H1 (cell line): ENCODE data around the gene ANKRD11. TPM values are rescaled to one million over a fixed set of nuclear protein-coding genes. Genes with fewer than 3 reads are reported as not detected.

ENCODE experiments used
- CTCF ChIA-PET: fragments of 300-600 bp; sonication (Branson Sonifier 250); formaldehyde crosslinking; loops from one replicate; lab custom pipeline; 2021; ENCODE audit not compliant: partially characterized antibody; lab: Charles Lee
- POLR2A ChIA-PET: fragments of 300-600 bp; sonication (Branson Sonifier 250); formaldehyde crosslinking; loops from one replicate; lab custom pipeline; 2021; ENCODE audit warnings: inconsistent platforms; ENCODE audit not compliant: partially characterized antibody; lab: Charles Lee
- DNase-seq, 2 experiments: peaks; one replicate each; pipeline versions ENCODE4 v3.0.0 to v3.0.0-alpha.2; 2010 to 2022; ENCODE audit warnings: low spot score in 2 of 2, low read depth in 1 of 2, mixed read lengths in 1 of 2
- FAIRE-seq: peaks from 2 replicates; lab custom pipeline; 2011; peaks lifted over from hg19 to GRCh38; lab: Jason Lieb, UNC
- H2AFZ ChIP-seq: 2 replicates; pipeline ENCODE4 v1.8.1; 2012; ENCODE audit warnings: low read length, inconsistent platforms
- H2AK5ac ChIP-seq: 2 replicates; pipeline ENCODE4 v1.6.1; 2013; ENCODE audit warnings: low read depth, low read length
- H2BK120ac ChIP-seq: replicated peaks from 2 replicates; pipeline ENCODE3; 2013; ENCODE audit warnings: low read depth, low read length, inconsistent platforms
- H2BK12ac ChIP-seq: 2 replicates; pipeline ENCODE4 v1.6.1; 2013; ENCODE audit warnings: low read depth, low read length
- H2BK15ac ChIP-seq: 2 replicates; pipeline ENCODE4 v1.6.1; 2013; ENCODE audit warnings: low read length
- H2BK20ac ChIP-seq: 2 replicates; pipeline ENCODE4 v1.6.1; 2013; ENCODE audit warnings: low read length
- H2BK5ac ChIP-seq: 2 replicates; pipeline ENCODE4 v1.6.1; 2013; ENCODE audit warnings: low read depth, low read length
- H3K14ac ChIP-seq: 2 replicates; pipeline ENCODE4 v1.6.1; 2013; ENCODE audit warnings: inconsistent platforms; ENCODE audit not compliant: insufficient read length
- H3K18ac ChIP-seq: 2 replicates; pipeline ENCODE4 v1.6.1; 2013; ENCODE audit warnings: low read length; ENCODE audit errors: extremely low read depth
- H3K23ac ChIP-seq: 2 replicates; pipeline ENCODE4 v1.6.1; 2013; ENCODE audit warnings: inconsistent platforms; ENCODE audit not compliant: insufficient read length
- H3K23me2 ChIP-seq: 2 replicates; pipeline ENCODE4 v1.6.1; 2013; ENCODE audit warnings: low read depth, low read length
- H3K27ac ChIP-seq: 2 replicates; pipeline ENCODE4 v1.6.1; 2011; ENCODE audit warnings: low read depth, low read length, inconsistent platforms
- H3K27me3 ChIP-seq, 4 experiments: replicated peaks in 1 of 4; 1 replicate in 1 of 4; 2 replicates in 3 of 4; pipeline versions ENCODE4 v1.6.1 to v1.8.1; 2011 to 2013; ENCODE audit warnings: low read length in 3 of 4, mild to moderate bottlenecking in 3 of 4, inconsistent platforms in 2 of 4, mixed read lengths in 2 of 4, moderate library complexity in 1 of 4; ENCODE audit not compliant: control insufficient read depth in 3 of 4, insufficient read depth in 3 of 4; ENCODE audit errors: extremely low read depth in 1 of 4
- H3K36me3 ChIP-seq, 4 experiments: 2 replicates each; pipeline versions ENCODE4 v1.6.1 to v1.8.1; 2011 to 2013; ENCODE audit warnings: mild to moderate bottlenecking in 4 of 4, low read length in 3 of 4, moderate library complexity in 2 of 4, control low read depth in 1 of 4, inconsistent platforms in 1 of 4; ENCODE audit not compliant: insufficient read depth in 4 of 4, control insufficient read depth in 2 of 4
- H3K4ac ChIP-seq: replicated peaks from 2 replicates; pipeline ENCODE3; 2013; ENCODE audit warnings: low read length, low read depth, mixed read lengths, inconsistent platforms; ENCODE audit not compliant: insufficient read length
- H3K4me1 ChIP-seq, 4 experiments: replicated peaks in 1 of 4; 1 replicate in 1 of 4; 2 replicates in 3 of 4; pipeline versions ENCODE4 v1.6.1 to v1.8.1; 2011 to 2013; ENCODE audit warnings: low read length in 3 of 4, inconsistent platforms in 2 of 4, mixed read lengths in 1 of 4; ENCODE audit not compliant: insufficient read depth in 4 of 4, control insufficient read depth in 3 of 4
- H3K4me2 ChIP-seq, 2 experiments: 2 replicates each; pipeline versions ENCODE4 v1.6.1 to v1.8.1; 2011 to 2013; ENCODE audit warnings: low read depth in 2 of 2, low read length in 2 of 2, control low read depth in 1 of 2, inconsistent platforms in 1 of 2, mild to moderate bottlenecking in 1 of 2; ENCODE audit not compliant: insufficient read depth in 1 of 2
- H3K4me3 ChIP-seq, 4 experiments: fragments of 200-600, 300-600 bp in 1 of 4; sonication (generic), shearing (Covaris generic), sonication (Bioruptor Twin) in 1 of 4; 2 replicates each; pipeline versions ENCODE4 v1.5.1 to v1.8.1; 2011 to 2016; ENCODE audit warnings: low read length in 4 of 4, low read depth in 3 of 4, control low read depth in 2 of 4, inconsistent platforms in 2 of 4, mild to moderate bottlenecking in 2 of 4, mixed read lengths in 1 of 4, moderate library complexity in 1 of 4; ENCODE audit not compliant: insufficient read depth in 2 of 4; ENCODE audit errors: extremely low read depth in 1 of 4
- H3K56ac ChIP-seq: replicated peaks from 2 replicates; pipeline ENCODE3; 2013; ENCODE audit warnings: low read depth, mild to moderate bottlenecking, mixed read lengths, low read length, inconsistent platforms; ENCODE audit not compliant: insufficient read length
- H3K79me1 ChIP-seq: 2 replicates; pipeline ENCODE4 v1.6.1; 2013; ENCODE audit warnings: low read depth, low read length, control low read depth
- H3K79me2 ChIP-seq, 2 experiments: 2 replicates each; pipeline versions ENCODE4 v1.6.1 to v1.8.1; 2012 to 2013; ENCODE audit warnings: low read length in 2 of 2, mild to moderate bottlenecking in 2 of 2, inconsistent platforms in 1 of 2; ENCODE audit not compliant: insufficient read depth in 2 of 2, control insufficient read depth in 1 of 2
- H3K9ac ChIP-seq, 4 experiments: replicated peaks in 1 of 4; 1 replicate in 1 of 4; 2 replicates in 3 of 4; pipeline versions ENCODE4 v1.6.1 to v1.8.1; 2011 to 2013; ENCODE audit warnings: low read depth in 3 of 4, low read length in 3 of 4, control low read depth in 2 of 4, mild to moderate bottlenecking in 2 of 4, moderate library complexity in 2 of 4, inconsistent platforms in 1 of 4; ENCODE audit errors: extremely low read depth in 1 of 4
- H3K9me3 ChIP-seq, 2 experiments: 2 replicates each; pipeline versions ENCODE4 v1.6.1 to v1.8.1; 2012 to 2013; ENCODE audit warnings: mild to moderate bottlenecking in 2 of 2, moderate library complexity in 2 of 2, control low read depth in 1 of 2, inconsistent platforms in 1 of 2, low read depth in 1 of 2, low read length in 1 of 2, mixed read lengths in 1 of 2; ENCODE audit not compliant: insufficient read depth in 2 of 2
- H4K20me1 ChIP-seq, 2 experiments: replicated peaks in 1 of 2; 2 replicates each; pipeline versions ENCODE3 to v1.8.1; 2011 to 2013; ENCODE audit warnings: inconsistent platforms in 2 of 2, low read length in 2 of 2, mild to moderate bottlenecking in 1 of 2; ENCODE audit not compliant: insufficient read depth in 2 of 2, control insufficient read depth in 1 of 2
- H4K5ac ChIP-seq: 2 replicates; pipeline ENCODE4 v1.6.1; 2013; ENCODE audit warnings: low read length, low read depth, mixed read lengths, inconsistent platforms; ENCODE audit not compliant: insufficient read length
- H4K8ac ChIP-seq: 2 replicates; pipeline ENCODE4 v1.8.0; 2013; ENCODE audit warnings: mild to moderate bottlenecking, moderate library complexity, low read length, inconsistent platforms; ENCODE audit not compliant: insufficient read depth; ENCODE audit errors: extremely low read depth
- H4K91ac ChIP-seq: replicated peaks from 2 replicates; pipeline ENCODE3; 2013; ENCODE audit warnings: low read length, mixed read lengths, inconsistent platforms; ENCODE audit not compliant: insufficient read length
- BCL11A ChIP-seq, 2 experiments: IDR thresholded peaks; one replicate each; pipeline ENCODE4 v1.6.1; 2011; ENCODE audit warnings: low read depth in 2 of 2, low read length in 2 of 2, mild to moderate bottlenecking in 2 of 2
- CBX5 ChIP-seq: fragments of 300-800, 300-1000 bp; sonication (generic); IDR thresholded peaks from 2 replicates; pipeline ENCODE4 v1.7.1; 2016; ENCODE audit warnings: antibody characterized with exemption, low read length, low read depth
- CHD1 ChIP-seq: IDR thresholded peaks from 2 replicates; pipeline ENCODE4 v1.6.1; 2012; ENCODE audit warnings: low read depth, low read length, improper control_type of control experiment
- CTCF ChIP-seq, 3 experiments: IDR thresholded peaks; 1 replicate in 2 of 3; 2 replicates in 1 of 3; pipeline versions ENCODE4 v1.5.1 to v1.6.1; 2011; ENCODE audit warnings: low read length in 3 of 3, mild to moderate bottlenecking in 3 of 3, inconsistent platforms in 2 of 3, low read depth in 1 of 3, moderate library complexity in 1 of 3; ENCODE audit not compliant: insufficient read depth in 1 of 3; ENCODE audit errors: control extremely low read depth in 1 of 3
- NANOG ChIP-seq: IDR thresholded peaks from 2 replicates; pipeline ENCODE4 v1.6.1; 2011; ENCODE audit warnings: low read length, low read depth, mild to moderate bottlenecking, inconsistent platforms; ENCODE audit not compliant: insufficient read depth, poor library complexity, severe bottlenecking
- PHF8 ChIP-seq: fragments of 200-600 bp; sonication (generic); conservative IDR thresholded peaks from 2 replicates; pipeline ENCODE4 v1.7.1; 2012; ENCODE audit warnings: low read depth, mild to moderate bottlenecking, inconsistent platforms, low read length, moderate library complexity
- SP4 ChIP-seq: IDR thresholded peaks from 2 replicates; pipeline ENCODE4 v1.6.1; 2012; ENCODE audit warnings: low read length, inconsistent platforms
- SUZ12 ChIP-seq: fragments of 200-600 bp; sonication (generic); IDR thresholded peaks from 2 replicates; pipeline ENCODE4 v1.6.1; 2012; ENCODE audit warnings: mild to moderate bottlenecking, inconsistent platforms, low read length, moderate library complexity, mixed read lengths
- WGBS, 2 experiments: shearing (Covaris generic) in 1 of 2; methylation state at CpG; one replicate each; pipeline versions ENCODE4 v1.1.6 to v1.1.7; 2013 to 2015; ENCODE audit warnings: low lambda C conversion rate in 2 of 2, mixed read lengths in 2 of 2, inconsistent platforms in 1 of 2, low coverage in 1 of 2, missing lambda C conversion rate in 1 of 2; ENCODE audit not compliant: insufficient replicate concordance in 2 of 2, insufficient coverage in 1 of 2, insufficient read length in 1 of 2; ENCODE audit errors: extremely low coverage in 1 of 2, missing lambda C conversion rate in 1 of 2; 5-methylcytosine and 5-hydroxymethylcytosine counted together
- polyA plus RNA-seq, 7 experiments: library from polyadenylated mRNA; depleted of rRNA in 3 of 7; stranded (reverse) in 5 of 7; unstranded in 2 of 7; fragments of >200 nt in 5 of 7; fragments of 200-250 nt in 2 of 7; gene quantifications; 1 replicate in 5 of 7; 2 replicates in 1 of 7; 4 replicates in 1 of 7; pipeline versions ENCODE4 v1.2.1 to v1.2.3, GENCODE V29; 2011 to 2013; ENCODE audit warnings: missing spikeins in 2 of 7, mixed read lengths in 2 of 7
- total RNA-seq: library from RNA; stranded (reverse); fragmentation: NEBNext Ultra II Directional; extraction: Animal tissue kit (Norgen Biotek cat#: 25700); gene quantifications from 2 replicates; pipeline ENCODE4 v1.2.1, GENCODE V29; 2021
- TF ChIP-seq, protein P1 (sequence below): IDR thresholded peaks from 2 replicates; pipeline ENCODE4 v1.6.1; 2012; ENCODE audit warnings: inconsistent platforms

Gene ANKRD11
- total and polyA plus RNA-seq, 2 of the 8 experiments (the other 6 are each of a cell fraction or from before 2014, with no cell fraction given), result 46.5 to 142 TPM

DNA sequence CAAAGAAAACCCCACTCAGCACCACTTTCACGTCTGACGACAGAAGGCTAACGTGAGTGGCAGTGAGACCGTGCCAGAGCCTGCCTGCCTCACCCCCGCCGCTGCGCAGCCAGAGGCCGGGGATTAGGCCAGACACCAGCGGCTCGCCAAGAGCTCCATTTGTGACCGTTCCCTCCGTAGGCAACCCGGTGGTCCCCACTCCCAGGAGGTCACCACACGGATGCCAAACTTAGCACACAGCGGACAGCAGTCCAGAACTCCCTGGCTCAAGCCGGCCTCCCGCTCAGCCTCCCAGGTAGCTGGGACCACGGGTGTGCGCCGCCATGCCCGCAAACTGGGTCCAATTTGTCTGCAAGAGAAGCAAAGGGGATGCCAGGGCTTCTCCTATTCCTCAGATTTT lies 104.6 kb downstream of the ANKRD11 start:
- no peaks in the 10 kb centered on the region for H3K27me3 ChIP-seq
- H4K91ac ChIP-seq, result no peak overlapping the region
- H2BK20ac ChIP-seq, result no peak overlapping the region
- no peak overlapping the region for H4K5ac ChIP-seq
- H3K9me3 ChIP-seq, result no peaks in the 10 kb centered on the region
- H3K14ac ChIP-seq, result no peak overlapping the region
- FAIRE-seq (no peak), DNase-seq (no peak)
- no peak overlapping the region for H3K4me2 ChIP-seq
- CTCF ChIA-PET, result interaction anchor here (1.6 kb wide), 1 partner anchor 25 kb away, joined by 5 read pairs; no protein-coding TSS in a partner anchor
- no peak overlapping the region for H2BK5ac ChIP-seq
- no peak overlapping the region for H4K8ac ChIP-seq
- no peak overlapping the region for H2AFZ ChIP-seq
- peaks cover 24% of the 10 kb centered on the region for H3K79me1 ChIP-seq
- no peak overlapping the region for H3K18ac ChIP-seq
- no peak overlapping the region for H3K23ac ChIP-seq
- H3K27ac ChIP-seq, result no peak overlapping the region
- no peak overlapping the region for H3K9ac ChIP-seq
- POLR2A ChIA-PET, result interaction anchor here (1.0 kb wide), 2 partner anchors 10 to 18 kb away, joined by 3 read pairs; no protein-coding TSS in a partner anchor
- no peaks in the 10 kb centered on the region for H3K36me3 ChIP-seq
- H3K4me1 ChIP-seq, result peaks cover 2 to 20% (median 12%) of the 10 kb centered on the region in 4 experiments
- no peak overlapping the region for H2BK12ac ChIP-seq
- 95% methylated on average over 21 of the region's 21 CpGs; no CpG with 5 or more reads in 1 of the 2 experiments for WGBS, 2 experiments
- no peak overlapping the region for H2BK15ac ChIP-seq
- peaks cover 34 to 97% of the 10 kb centered on the region in 2 experiments for H3K79me2 ChIP-seq
- no peaks in the 10 kb centered on the region for H3K23me2 ChIP-seq
- no peak overlapping the region for H3K4me3 ChIP-seq
- peaks cover 37 to 46% of the 10 kb centered on the region in 2 experiments for H4K20me1 ChIP-seq
- H3K4ac ChIP-seq, result no peak overlapping the region
- H3K56ac ChIP-seq, result no peak overlapping the region
- H2AK5ac ChIP-seq, result peak overlapping the region; percentile 28; the same call in 1 of the 2 replicates
- H2BK120ac ChIP-seq, result no peak overlapping the region
- TF ChIP-seq SP4, result no peak
- TF ChIP-seq CBX5, result no peak
- no peak for TF ChIP-seq BCL11A (IDR thresholded peaks at IDR 0.05; ENCODE audit: low read depth in 2 of 2, low read length in 2 of 2)
- no peak for TF ChIP-seq SUZ12
- TF ChIP-seq, protein P1, sequence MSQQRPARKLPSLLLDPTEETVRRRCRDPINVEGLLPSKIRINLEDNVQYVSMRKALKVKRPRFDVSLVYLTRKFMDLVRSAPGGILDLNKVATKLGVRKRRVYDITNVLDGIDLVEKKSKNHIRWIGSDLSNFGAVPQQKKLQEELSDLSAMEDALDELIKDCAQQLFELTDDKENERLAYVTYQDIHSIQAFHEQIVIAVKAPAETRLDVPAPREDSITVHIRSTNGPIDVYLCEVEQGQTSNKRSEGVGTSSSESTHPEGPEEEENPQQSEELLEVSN, result no peak
- no peak for TF ChIP-seq NANOG
- no peak for TF ChIP-seq CTCF (IDR thresholded peaks at IDR 0.05; ENCODE audit: control extremely low read depth in 1 of 3, insufficient read depth in 1 of 3, low read depth in 1 of 3, low read length in 3 of 3)
- TF ChIP-seq PHF8, result no peak
- no peak for TF ChIP-seq CHD1
